ENCODE data around the gene CXXC1. TPM values are rescaled to one million over a fixed set of nuclear protein-coding genes. Genes with fewer than 3 reads are reported as not detected.
A peak's percentile ranks its signal among the peaks of the same experiment; 100 is the strongest.

CXXC1 gene
- total and polyA plus RNA-seq, 2 donors (not counting 3 experiments of a cell fraction or from before 2014, with no cell fraction given): 64.4 to 128 TPM

DNA sequence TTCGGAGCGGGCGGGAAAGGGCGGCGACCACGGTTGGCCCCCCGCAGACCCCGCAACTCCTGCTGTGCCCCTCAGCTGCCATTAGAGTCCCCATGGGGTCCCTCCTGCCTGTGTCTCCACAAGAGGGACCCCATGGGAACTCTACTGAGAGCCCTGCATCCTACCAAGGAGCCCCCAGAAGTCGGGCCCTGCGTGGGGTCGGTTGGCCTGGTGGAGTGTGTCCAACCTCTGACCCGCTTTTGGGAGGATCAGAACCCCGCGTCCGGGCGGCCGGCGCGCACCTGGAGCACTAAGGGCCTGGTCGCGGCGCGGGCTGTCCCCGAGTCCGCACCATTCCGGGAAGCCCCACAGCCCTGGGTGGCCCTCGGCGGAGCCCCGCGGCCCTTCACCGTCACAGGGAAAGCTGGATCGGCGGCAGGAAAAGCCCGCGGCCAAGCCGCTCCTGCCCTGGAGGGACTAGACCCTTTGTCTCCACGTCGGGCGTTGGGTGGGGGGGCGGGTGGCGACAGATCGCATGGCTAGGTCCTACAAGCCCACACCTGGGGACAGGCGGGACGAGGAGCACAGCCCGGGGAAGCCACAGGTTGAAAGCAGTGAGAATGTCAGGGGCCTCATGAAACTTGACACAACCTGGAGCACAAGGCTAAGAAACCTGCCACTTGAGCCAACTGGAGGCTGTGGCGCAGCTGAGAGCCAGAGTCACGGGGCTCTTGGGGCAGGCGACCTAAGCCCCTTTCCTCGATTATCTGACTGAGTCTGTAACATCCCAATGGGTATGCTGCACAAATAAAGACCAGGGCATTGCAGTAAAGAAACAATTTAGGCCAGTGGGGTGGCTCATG is 11.2 kb upstream of the CXXC1 start:
- ChIA-PET POLR2A (no interaction called here), CTCF (interaction anchor here (0.8 to 1.7 kb wide), 5 partner anchors 9 to 59 kb away, joined by 3 to 5 read pairs (median 4); partner anchors contain the start of gene CFAP53)
- no peaks in the 10 kb centered on the region for H3K36me3 ChIP-seq (ENCODE audit: control insufficient read depth in 2 of 2, extremely low read depth in 1 of 2, insufficient read depth in 2 of 2, low read length in 2 of 2)
- TF ChIP-seq EZH2 (IDR thresholded peaks at IDR 0.05; ENCODE audit: borderline replicate concordance, low read depth, low read length, severe bottlenecking) (peak; percentile 20), MYC (IDR thresholded peaks at IDR 0.05; ENCODE audit: low read depth, low read length) (no peak)
- TF ChIP-seq, protein P1, sequence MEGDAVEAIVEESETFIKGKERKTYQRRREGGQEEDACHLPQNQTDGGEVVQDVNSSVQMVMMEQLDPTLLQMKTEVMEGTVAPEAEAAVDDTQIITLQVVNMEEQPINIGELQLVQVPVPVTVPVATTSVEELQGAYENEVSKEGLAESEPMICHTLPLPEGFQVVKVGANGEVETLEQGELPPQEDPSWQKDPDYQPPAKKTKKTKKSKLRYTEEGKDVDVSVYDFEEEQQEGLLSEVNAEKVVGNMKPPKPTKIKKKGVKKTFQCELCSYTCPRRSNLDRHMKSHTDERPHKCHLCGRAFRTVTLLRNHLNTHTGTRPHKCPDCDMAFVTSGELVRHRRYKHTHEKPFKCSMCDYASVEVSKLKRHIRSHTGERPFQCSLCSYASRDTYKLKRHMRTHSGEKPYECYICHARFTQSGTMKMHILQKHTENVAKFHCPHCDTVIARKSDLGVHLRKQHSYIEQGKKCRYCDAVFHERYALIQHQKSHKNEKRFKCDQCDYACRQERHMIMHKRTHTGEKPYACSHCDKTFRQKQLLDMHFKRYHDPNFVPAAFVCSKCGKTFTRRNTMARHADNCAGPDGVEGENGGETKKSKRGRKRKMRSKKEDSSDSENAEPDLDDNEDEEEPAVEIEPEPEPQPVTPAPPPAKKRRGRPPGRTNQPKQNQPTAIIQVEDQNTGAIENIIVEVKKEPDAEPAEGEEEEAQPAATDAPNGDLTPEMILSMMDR (IDR thresholded peaks at IDR 0.05; ENCODE audit: extremely low read depth in 1 of 2, insufficient read depth in 1 of 2, low read depth in 1 of 2, low read length in 2 of 2): no peak
- peaks cover 25 to 32% of the 10 kb centered on the region in 2 experiments for H3K27me3 ChIP-seq (ENCODE audit: control insufficient read depth in 2 of 2, insufficient read depth in 2 of 2, low read length in 2 of 2)
- H3K4me1 ChIP-seq (ENCODE audit: control insufficient read depth, extremely low read depth, insufficient read depth, low read length): no peaks in the 10 kb centered on the region
- H3K9ac ChIP-seq (replicated peaks; ENCODE audit: extremely low read depth, insufficient read depth, low read length): no peak overlapping the region
- intact Hi-C loops (cut with micrococcal nuclease): loop anchor here (1.0 kb wide), 1 partner anchor 11 kb away; the partner anchor contains the start of gene CXXC1
- H3K27ac ChIP-seq (ENCODE audit: insufficient read depth, low read depth, low read length): no peak overlapping the region
- FAIRE-seq: no peak
- no peaks in the 10 kb centered on the region for H4K20me1 ChIP-seq (replicated peaks; ENCODE audit: control insufficient read depth, extremely low read depth, insufficient read depth, low read length)
- H3K4me2 ChIP-seq (ENCODE audit: insufficient read depth, low read length): peak overlapping the region; percentile 84
- no TSS peak for BruUV-seq (replicated peaks)
- H3K9me1 ChIP-seq (replicated peaks; ENCODE audit: control insufficient read depth, extremely low read depth, insufficient read depth, low read length): no peaks in the 10 kb centered on the region
- dilution Hi-C loops (cut with MboI; ENCODE audit: extremely low pct_ligation_motif_present, low sequenced_read_pairs): no loop called here
- no peak for DNase-seq (ENCODE audit: low read depth, low spot score)
- peak overlapping the region in 1 of 3 experiments; percentile 32 for H3K4me3 ChIP-seq (replicated peaks in 1 of 3; ENCODE audit: insufficient read depth in 1 of 3, low read depth in 1 of 3, low read length in 3 of 3)
- no peaks in the 10 kb centered on the region for H3K79me2 ChIP-seq (ENCODE audit: control insufficient read depth, insufficient read depth, low read length)
- peak overlapping the region; percentile 41 for H2AFZ ChIP-seq (ENCODE audit: low read depth, low read length)
- H3K9me3 ChIP-seq (replicated peaks; ENCODE audit: control insufficient read depth, insufficient read depth, low read length): no peaks in the 10 kb centered on the region

Data from endothelial cell of umbilical vein (primary cell).